ENCODE results near the gene DRD1. TPM values are rescaled to one million over a fixed set of nuclear protein-coding genes. Genes with fewer than 3 reads are reported as not detected.
"Not testable (repeated sequence)": the region's sequence is repeated elsewhere in the genome, so short reads cannot be mapped to it uniquely, and the experiment has no call there.

Gene DRD1
- total and polyA plus RNA-seq, 2 of the 4 experiments (the other 2 are of a cell fraction): 0.18 to 0.19 TPM

DNA sequence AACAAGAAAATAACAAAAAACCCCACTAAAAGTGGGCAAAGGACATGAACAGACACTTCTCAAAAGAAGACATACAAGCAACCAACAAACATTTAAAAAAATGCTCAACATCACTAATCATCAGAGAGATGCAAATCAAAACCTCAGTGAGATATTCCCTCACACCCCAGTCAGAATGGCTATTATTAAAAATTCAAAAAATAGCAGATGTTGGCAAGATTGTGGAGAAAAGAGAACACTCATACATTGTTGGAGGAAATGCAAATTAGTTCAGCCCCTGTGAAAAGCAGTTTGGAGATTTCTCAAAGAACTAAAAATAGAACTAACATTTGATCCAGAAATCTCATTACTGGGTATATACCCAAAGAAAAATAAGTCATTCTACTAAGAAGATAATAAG, 19.4 kb downstream of the DRD1 start:
- H3K36me3 ChIP-seq (ENCODE audit: control insufficient read depth, insufficient read depth, low read length); H2BK15ac ChIP-seq (ENCODE audit: low read depth, low read length); POLR2A ChIA-PET (ENCODE audit: unreplicated experiment); H3K9ac ChIP-seq (ENCODE audit: low read depth, low read length); H3K23ac ChIP-seq (ENCODE audit: low read depth, low read length); H3K79me1 ChIP-seq (ENCODE audit: low read depth in 1 of 2, low read length in 2 of 2); H3K18ac ChIP-seq (ENCODE audit: low read depth, low read length); BruUV-seq (replicated peaks); H2BK20ac ChIP-seq (ENCODE audit: low read depth, low read length); H3K56ac ChIP-seq (ENCODE audit: extremely low read depth, insufficient read depth, low read length); H3K9me3 ChIP-seq (ENCODE audit: control insufficient read depth, insufficient read depth, low read length); H3K4ac ChIP-seq (ENCODE audit: low read depth, low read length); H3K9me1 ChIP-seq (ENCODE audit: insufficient read depth, low read length); DNase-seq; H3K4me1 ChIP-seq (ENCODE audit: control insufficient read depth, insufficient read depth, low read length); H4K5ac ChIP-seq (ENCODE audit: low read depth, low read length); H3K14ac ChIP-seq (replicated peaks; ENCODE audit: low read depth, low read length); H3K27me3 ChIP-seq (ENCODE audit: control insufficient read depth, insufficient read depth, low read length); CTCF ChIA-PET; H2BK5ac ChIP-seq (ENCODE audit: low read depth, low read length, poor library complexity, severe bottlenecking); H2AK9ac ChIP-seq (replicated peaks; ENCODE audit: low read depth, low read length, poor library complexity); ATAC-seq (ENCODE audit: low read depth); in situ Hi-C loops (cut with MboI; ENCODE audit: low sequenced_read_pairs); H3K27ac ChIP-seq (ENCODE audit: insufficient read depth, low read length); H4K91ac ChIP-seq (ENCODE audit: insufficient read depth, low read depth, low read length); dilution Hi-C loops (cut with HindIII; ENCODE audit: low sequenced_read_pairs, unreplicated experiment); H3K4me3 ChIP-seq (ENCODE audit: insufficient read depth, low read depth, low read length); H4K8ac ChIP-seq (ENCODE audit: low read depth in 2 of 2, low read length in 2 of 2); H2AFZ ChIP-seq (replicated peaks; ENCODE audit: low read length, poor library complexity); H4K20me1 ChIP-seq (ENCODE audit: insufficient read depth, low read length); H3K4me2 ChIP-seq (ENCODE audit: low read depth, low read length); H2BK120ac ChIP-seq (ENCODE audit: low read depth, low read length); H2AK5ac ChIP-seq (ENCODE audit: low read depth, low read length); intact Hi-C loops (cut with micrococcal nuclease): not testable (repeated sequence)

Data from IMR-90 (cell line).